HG02763 (cell line): ENCODE measurements around the gene E2F3.
A peak's percentile ranks its signal among the peaks of the same experiment; 100 is the strongest.

Source experiments
- ATAC-seq: cut with Tn5 transposase; IDR thresholded peaks from one replicate; pipeline ENCODE4 v1.9.1; 2021; ENCODE audit warnings: mild to moderate bottlenecking, moderate library complexity; ENCODE audit not compliant: unreplicated experiment

E2F3 gene

DNA sequence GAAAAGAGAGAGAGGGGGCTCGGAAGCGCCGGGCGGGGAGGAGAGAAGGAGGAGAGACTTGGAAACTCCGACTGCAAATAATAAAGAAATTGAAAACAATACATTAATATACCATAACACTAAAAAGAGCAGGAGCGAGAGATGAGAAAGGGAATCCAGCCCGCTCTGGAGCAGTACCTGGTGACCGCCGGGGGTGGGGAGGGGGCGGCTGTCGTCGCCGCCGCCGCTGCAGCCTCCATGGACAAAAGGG is 338 bp downstream of the E2F3 start:
- ATAC-seq = no peak

- no peak for ATAC-seq
Measured at GRCh38 chr6:20402342-20403069, 827 bp downstream of the E2F3 start.

DNA sequence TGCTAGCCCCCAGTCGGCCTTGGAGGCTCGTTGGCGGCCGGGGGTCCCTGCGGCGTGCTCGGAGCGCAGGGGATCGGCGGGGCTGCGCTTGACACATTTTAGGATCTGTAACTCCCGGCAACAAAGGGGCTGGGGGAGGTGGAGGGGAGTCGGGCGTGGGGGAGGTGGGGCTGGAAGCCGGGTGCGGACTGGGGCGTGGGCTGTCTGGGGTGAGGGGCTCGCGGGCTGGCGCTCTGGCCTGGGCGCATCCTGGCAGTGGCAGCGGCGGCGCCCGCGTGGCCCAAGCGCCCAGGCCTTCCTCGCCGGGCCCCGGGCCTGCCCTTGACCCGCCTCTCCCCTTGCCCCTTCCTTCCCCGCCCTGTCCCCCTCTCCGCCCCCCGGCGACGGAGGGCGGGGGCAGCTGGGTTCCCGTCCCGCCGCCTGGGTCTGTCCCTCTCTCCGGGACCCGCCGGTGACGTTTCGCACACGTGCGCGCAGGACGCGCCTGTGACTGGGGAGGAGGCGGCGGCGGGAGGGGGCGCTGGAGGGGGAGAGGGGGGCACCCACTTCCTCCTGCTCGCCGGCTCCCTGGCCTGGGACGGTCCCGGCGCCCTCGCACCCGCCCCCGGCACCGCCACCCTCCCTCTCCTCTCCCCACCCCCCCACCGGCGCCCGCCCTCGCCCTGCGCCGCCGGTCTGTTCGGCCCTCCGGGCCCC is 1.5 kb downstream of the E2F3 start:
- peak; percentile 44 for ATAC-seq

DNA sequence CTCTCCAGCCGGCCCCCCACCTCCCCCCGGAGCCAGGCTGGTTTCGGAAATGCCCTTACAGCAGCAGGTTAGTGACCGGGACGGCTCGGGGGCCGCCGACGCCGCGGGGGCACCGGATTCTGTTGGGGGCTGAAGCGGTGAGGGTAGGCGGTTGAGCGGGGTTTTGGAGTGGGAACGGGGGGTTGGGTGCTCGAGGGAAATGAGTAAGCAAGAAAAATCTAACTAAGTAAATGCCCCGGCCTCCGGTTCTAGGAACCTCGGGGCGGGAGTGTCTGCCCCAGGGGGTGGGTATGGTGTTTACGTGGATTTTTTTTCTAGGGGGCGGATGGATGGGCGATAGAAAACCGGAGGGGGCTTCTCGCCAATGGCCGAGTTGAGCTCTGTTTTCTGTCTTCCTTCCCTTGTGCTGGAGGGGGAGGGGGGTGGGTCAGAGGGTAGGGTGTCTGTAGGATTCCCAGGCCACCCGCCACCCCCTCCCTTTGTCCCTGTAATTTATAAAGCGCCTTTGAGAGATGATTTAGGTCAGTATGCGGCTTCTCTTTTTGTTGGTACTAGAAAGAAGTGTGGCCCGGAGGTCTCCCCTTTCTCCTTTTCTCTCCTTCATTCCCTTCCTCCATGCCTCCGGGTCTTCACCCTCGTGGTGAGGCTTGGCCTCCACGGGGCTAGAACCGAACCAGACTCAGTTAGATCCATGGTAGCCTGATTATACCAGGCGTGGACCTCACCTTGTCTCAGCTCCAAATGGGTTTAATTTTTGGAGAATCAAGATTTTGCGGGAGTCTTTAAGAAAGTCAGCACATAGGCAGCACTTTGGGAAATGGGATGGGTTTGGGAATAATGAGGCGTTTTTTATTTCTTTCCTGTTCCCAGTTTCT is 2.3 kb downstream of the E2F3 start:
- ATAC-seq = peak; percentile 1

- ATAC-seq = peak; percentile 22
Measured at GRCh38 chr6:20404641-20405032, 3.0 kb downstream of the E2F3 start.

- no peak for ATAC-seq
Measured at GRCh38 chr6:20408851-20409250, 7.2 kb downstream of the E2F3 start.

DNA sequence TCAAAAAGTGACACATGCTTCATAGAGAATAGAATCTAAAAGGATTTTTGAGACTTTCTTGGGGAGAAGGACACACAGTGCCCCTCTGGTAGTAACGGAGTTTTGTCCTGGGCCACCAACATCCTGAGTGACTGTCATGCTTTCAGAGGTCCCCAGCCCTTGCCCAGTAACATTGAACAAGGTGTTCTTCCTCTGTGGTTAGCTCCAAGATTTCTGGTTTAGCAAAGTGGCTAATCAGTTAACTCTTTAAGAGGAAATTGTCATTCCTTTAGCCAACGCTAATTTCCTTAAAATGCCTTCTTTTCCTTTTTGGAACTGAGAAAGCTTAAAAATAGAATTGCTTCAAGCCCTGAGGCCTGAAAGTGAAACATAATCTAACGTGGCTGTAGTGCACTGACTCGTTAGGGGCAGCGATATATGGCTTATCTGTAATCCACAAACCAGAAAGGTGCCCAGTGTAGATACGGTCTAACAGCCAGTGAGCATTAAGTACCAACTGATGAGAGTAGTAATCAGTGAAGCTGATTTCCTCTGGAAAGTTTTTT is 7.8 kb downstream of the E2F3 start:
- peak; percentile 93 for ATAC-seq

DNA sequence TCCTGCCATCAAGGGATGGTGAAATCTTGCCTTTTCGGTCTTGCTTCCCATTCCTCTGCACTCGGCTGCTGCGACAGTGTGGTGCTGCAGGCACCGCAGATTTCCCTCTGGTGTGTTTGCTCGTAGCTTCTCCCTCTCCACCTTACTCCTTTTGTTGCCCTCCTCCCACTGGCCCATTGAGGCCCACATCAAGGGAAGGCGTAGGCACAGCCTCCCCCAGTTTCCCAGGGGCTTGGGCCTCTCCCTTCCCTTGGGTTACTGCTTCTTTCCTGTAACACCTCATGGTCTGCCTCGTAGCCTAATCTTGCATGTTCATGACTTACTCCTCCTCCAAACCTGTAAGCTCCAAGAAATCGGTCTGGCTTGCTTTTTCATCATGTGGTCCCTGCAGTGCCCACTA is 9.9 kb downstream of the E2F3 start:
- no peak for ATAC-seq

DNA sequence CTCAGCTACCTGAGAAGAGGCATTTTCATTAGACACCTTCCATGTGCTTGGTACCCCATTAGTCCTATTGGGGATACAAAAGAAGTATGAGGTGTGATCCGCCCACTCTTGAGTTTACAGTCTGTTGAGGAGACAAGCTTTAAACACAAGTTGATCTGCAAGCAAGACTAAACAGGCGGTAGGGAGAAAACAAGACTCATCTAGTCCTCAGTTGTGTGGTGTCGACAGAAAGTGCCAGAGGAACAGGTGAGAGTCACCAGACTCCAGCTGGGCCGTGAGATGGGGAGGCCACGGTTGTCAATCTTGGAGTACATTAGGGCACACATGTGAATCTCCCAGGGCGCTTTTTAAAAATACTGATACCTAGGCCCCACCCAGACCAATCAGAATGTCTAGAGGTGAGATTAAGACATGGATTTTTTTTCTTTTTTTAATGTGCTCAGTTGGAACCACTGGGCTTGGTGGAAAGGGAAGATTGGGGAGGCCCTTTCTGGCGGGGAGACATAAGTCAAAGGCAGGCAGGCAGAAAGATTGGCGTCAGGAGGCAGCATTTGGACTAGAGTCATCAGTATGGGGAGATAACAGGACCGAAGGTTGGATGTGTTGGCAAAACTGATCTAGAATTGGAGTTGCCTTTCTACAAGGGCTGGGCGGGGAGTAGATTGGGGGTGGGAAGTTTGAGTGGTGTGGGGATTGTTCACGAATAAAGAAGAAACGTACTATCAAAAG is 10.4 kb downstream of the E2F3 start:
- no peak for ATAC-seq

- ATAC-seq = no peak
Measured at GRCh38 chr6:20412682-20413073, 11.0 kb downstream of the E2F3 start.

GRCh38 chr6:20413826-20414225 is 12.1 kb downstream of the E2F3 start:
- no peak for ATAC-seq

DNA sequence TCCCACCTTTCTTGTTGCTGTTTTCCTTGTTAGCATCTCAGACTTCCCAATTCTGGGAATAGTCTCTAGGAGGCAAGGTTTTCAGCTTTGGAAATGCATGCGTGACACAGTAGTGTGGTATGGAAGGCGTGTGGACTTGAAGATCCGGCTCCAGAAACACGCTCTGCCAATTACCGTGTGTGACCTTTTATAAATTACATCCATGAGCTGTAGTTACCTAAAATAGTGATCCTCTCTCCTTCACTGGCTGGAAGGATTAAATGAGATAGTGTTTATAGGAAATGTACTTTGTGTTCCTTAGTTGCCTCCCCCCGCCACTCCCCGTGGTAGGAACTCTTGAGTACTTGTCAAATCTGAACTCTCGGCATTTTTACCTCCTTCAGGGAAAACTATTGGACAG is 13.0 kb downstream of the E2F3 start:
- no peak for ATAC-seq

DNA sequence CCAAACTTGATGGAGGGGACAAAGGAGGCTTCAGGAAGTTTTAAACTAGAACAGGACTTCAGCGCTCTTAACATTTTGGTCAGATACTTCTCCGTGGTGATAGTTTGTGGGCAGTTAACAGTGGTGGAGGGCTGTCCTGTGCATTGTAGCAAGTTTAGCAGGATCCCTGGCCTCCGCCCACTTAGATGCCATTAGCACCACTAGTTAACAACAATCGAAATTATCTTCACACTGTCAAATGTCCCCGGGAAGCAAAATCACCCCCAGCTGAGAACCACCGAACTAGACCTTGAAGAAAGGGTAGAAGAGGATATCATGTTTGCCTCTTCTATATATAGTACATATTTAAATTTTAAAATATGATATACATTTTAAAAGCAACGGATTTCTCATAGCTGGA is 13.6 kb downstream of the E2F3 start:
- ATAC-seq = no peak

GRCh38 chr6:20415712-20416454 is 14.2 kb downstream of the E2F3 start:
- ATAC-seq = no peak

GRCh38 chr6:20416567-20417345 is 15.1 kb downstream of the E2F3 start:
- no peak for ATAC-seq

DNA sequence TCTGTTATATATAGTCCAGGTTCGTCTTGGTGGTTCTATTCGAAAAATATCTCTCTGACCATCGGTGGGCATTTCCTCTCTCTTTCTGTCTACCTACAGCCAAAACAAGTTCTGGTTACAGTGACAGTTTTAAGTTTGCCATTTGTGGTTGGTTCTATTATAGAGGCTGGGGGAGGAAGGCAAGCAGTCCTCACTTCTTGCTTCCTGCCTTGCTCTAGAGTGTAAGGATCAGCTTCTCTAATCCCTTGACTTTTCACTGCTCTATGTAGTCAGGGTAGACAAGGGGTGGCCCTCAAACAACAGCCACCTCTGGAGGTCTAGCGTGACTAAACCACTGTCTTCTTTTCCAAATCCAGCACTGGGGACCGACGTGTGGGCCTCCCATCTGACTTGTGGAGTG is 16.1 kb downstream of the E2F3 start:
- ATAC-seq = peak; percentile 63

- no peak for ATAC-seq
Measured at GRCh38 chr6:20426177-20427082, 24.8 kb downstream of the E2F3 start.

DNA sequence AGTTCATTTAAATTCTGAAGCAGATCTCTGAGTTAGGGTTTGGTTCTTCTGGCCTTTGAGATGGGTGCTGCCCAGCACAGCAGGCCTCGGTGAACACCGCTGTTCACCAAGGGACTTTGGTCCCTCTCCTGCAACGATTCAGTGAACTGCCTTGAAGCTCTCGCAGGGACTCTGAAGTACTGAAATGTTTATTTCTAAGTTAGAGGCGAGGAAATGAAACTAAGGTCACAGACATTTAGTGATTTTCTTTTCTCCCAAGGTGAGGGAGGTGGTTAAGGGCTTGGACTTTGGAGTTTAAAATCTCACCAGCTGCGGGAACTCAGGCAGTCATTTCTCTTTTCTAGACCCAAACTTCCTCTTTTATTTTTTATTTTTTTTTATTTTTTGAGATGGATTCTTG is 26.2 kb downstream of the E2F3 start:
- ATAC-seq = peak; percentile 92

DNA sequence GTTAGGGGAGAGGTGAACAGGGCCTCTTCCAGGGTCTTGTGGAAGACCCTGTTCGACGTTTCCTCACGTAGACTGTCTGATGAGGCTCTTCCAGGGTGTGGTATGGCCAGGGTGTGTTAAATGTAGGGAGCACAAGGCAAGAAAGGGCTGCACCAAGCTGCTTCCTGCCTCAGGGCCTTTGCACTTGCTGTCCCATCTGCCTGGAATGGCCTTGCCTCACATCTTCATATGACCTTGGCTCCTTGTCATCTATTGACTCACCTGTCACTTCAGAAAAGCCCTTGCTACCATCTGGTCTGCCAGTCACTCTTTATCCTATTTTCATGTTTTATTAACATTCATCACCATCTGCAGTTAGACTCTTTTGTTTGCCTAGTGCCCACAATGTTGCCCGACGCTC is 31.0 kb downstream of the E2F3 start:
- no peak for ATAC-seq
